GM08714 (cell line): ENCODE data around the gene HIC1.

Experiments
- H3K4me3 ChIP-seq: fragments of 200-500 bp; sonication (Bioruptor generic); 2 replicates; pipeline ENCODE4 v1.5.1; 2014; ENCODE audit warnings: mild to moderate bottlenecking, low read length, inconsistent platforms
- ZNF274 ChIP-seq: IDR thresholded peaks from 2 replicates; pipeline ENCODE4 v1.6.1; 2012; ENCODE audit warnings: mild to moderate bottlenecking, low read depth, low read length

Gene HIC1

GRCh38 chr17:2067048-2067561, 12.2 kb downstream of the HIC1 start:
- no peak for TF ChIP-seq ZNF274

GRCh38 chr17:2067608-2068024, 12.7 kb downstream of the HIC1 start:
- no peak overlapping the region for H3K4me3 ChIP-seq
- TF ChIP-seq ZNF274: no peak

More at GRCh38 chr17:2067048-2067561, 12.2 kb downstream of the HIC1 start:
- H3K4me3 ChIP-seq: no peak overlapping the region

- no peak overlapping the region for H3K4me3 ChIP-seq
- TF ChIP-seq ZNF274: no peak
Measured at GRCh38 chr17:2068031-2068518, 13.2 kb downstream of the HIC1 start.

- TF ChIP-seq ZNF274: no peak
- H3K4me3 ChIP-seq: no peak overlapping the region
Measured at GRCh38 chr17:2068519-2069051, 13.7 kb downstream of the HIC1 start.

GRCh38 chr17:2070241-2071023, 15.5 kb downstream of the HIC1 start:
- no peak overlapping the region for H3K4me3 ChIP-seq
- no peak for TF ChIP-seq ZNF274

GRCh38 chr17:2071024-2071385, 16.1 kb downstream of the HIC1 start:
- H3K4me3 ChIP-seq: no peak overlapping the region
- TF ChIP-seq ZNF274: no peak

- H3K4me3 ChIP-seq: no peak overlapping the region
- no peak for TF ChIP-seq ZNF274
Measured at GRCh38 chr17:2071455-2072281, 16.8 kb downstream of the HIC1 start.

GRCh38 chr17:2074919-2075318, 20.0 kb downstream of the HIC1 start:
- no peak for TF ChIP-seq ZNF274
- H3K4me3 ChIP-seq: no peak overlapping the region

GRCh38 chr17:2075336-2076086, 20.6 kb downstream of the HIC1 start:
- no peak overlapping the region for H3K4me3 ChIP-seq
- TF ChIP-seq ZNF274: no peak

GRCh38 chr17:2076087-2076984, 21.4 kb downstream of the HIC1 start:
- no peak overlapping the region for H3K4me3 ChIP-seq
- no peak for TF ChIP-seq ZNF274

GRCh38 chr17:2077040-2077439, 22.1 kb downstream of the HIC1 start:
- H3K4me3 ChIP-seq: no peak overlapping the region
- TF ChIP-seq ZNF274: no peak

- no peak overlapping the region for H3K4me3 ChIP-seq
- TF ChIP-seq ZNF274: no peak
Measured at GRCh38 chr17:2081564-2081963, 26.7 kb downstream of the HIC1 start.

GRCh38 chr17:2082003-2082781, 27.3 kb downstream of the HIC1 start:
- TF ChIP-seq ZNF274: no peak
- no peak overlapping the region for H3K4me3 ChIP-seq
